ENCODE data around the gene MYO1F. TPM values are rescaled to one million over a fixed set of nuclear protein-coding genes. Genes with fewer than 3 reads are reported as not detected.
"Not testable (repeated sequence)": the region's sequence is repeated elsewhere in the genome, so short reads cannot be mapped to it uniquely, and the experiment has no call there.

The MYO1F gene
- total RNA-seq, 2 donors from 2014 or later, result 2.0 to 8.0 TPM

GRCh38 chr19:8515317-8515716 lies 61.9 kb downstream of the MYO1F start:
- Histone ChIP-seq H3K27me3 (no peaks in the 10 kb centered on the region), H3K4me1 (peaks cover 17% of the 10 kb centered on the region), H3K27ac (no peak overlapping the region), H3K36me3 (replicated peaks in 1 of 2; ENCODE audit: insufficient read depth in 1 of 2, low read depth in 2 of 2) (no peaks in the 10 kb centered on the region), H3K9me3 (no peaks in the 10 kb centered on the region), H3K4me3 (no peak overlapping the region)
- DNase-seq, result no peak
- WGBS, 2 donors, result 68 to 91% methylated on average over 11 of the region's 11 CpGs
- no peak for ATAC-seq
- TF ChIP-seq POLR2A (IDR thresholded peaks at IDR 0.05) (no peak), CTCF (IDR thresholded peaks at IDR 0.05) (no peak)
- intact Hi-C loops (cut with DNase I), result no loop called here

DNA sequence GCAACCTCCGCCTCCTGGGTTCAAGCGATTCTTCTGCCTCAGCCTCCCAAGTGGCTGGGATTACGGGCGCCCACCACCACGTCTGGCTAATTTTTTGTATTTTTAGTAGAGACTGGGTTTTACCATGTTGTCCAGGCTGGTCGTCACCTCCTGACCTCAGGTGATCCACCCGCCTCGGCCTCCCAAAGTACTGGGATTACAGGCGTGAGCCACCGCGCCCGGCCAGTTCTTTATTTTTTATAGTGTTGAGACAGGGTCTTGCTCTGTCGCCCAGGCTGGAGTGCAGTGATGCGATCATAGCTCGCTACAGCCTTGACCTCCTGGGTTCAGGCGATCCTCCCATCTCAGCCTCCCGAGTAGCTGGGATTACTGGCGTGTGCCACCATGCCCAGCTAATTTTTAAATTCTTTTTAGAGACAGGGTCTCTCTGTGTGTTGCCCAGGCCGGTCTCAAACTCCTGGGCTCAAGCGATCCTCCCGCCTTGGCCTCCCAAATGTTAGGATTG lies 62.7 kb downstream of the MYO1F start:
- H3K36me3 ChIP-seq (replicated peaks in 1 of 2; ENCODE audit: insufficient read depth in 1 of 2, low read depth in 2 of 2); DNase-seq; H3K27me3 ChIP-seq; H3K9me3 ChIP-seq; intact Hi-C loops (cut with DNase I); ATAC-seq: not testable (repeated sequence)
- H3K4me1 ChIP-seq, result peaks cover 17% of the 10 kb centered on the region
- H3K4me3 ChIP-seq, result peak overlapping the region in 1 of 2 donors; percentile 73
- WGBS, 2 donors, result 56 to 64% methylated on average over 9 to 21 of the region's 21 CpGs
- H3K27ac ChIP-seq, result peak overlapping the region; percentile 97 to 100 (median 100)

- Histone ChIP-seq H3K36me3 (replicated peaks in 1 of 2; ENCODE audit: insufficient read depth in 1 of 2, low read depth in 2 of 2) (no peaks in the 10 kb centered on the region), H3K4me1 (peaks cover 17% of the 10 kb centered on the region), H3K27ac (peak within 1 kb of the TSS; percentile 97 to 100 (median 100)), H3K27me3 (no peaks in the 10 kb centered on the region), H3K4me3 (peak within 1 kb of the TSS; percentile 73), H3K9me3 (no peaks in the 10 kb centered on the region)
- ATAC-seq, result peak; percentile 94
- TF ChIP-seq CTCF (IDR thresholded peaks at IDR 0.05) (peak in 1 of 7 experiments; percentile 15), POLR2A (IDR thresholded peaks at IDR 0.05) (peak; percentile 65 to 94 (median 89))
- WGBS, 2 donors, result 0 to 4% methylated on average over 16 to 69 of the region's 70 CpGs
- DNase-seq, result peak; percentile 97 to 98 (median 98)
- intact Hi-C loops (cut with DNase I), result no loop called here
These were observed 63.3 kb downstream of the MYO1F start, which contains the start of gene ZNF414 for GRCh38 chr19:8513687-8514504. Gene ZNF414 (minus strand): TSS chr19:8514167. CDS start chr19:8514046, 121 bp downstream.

DNA sequence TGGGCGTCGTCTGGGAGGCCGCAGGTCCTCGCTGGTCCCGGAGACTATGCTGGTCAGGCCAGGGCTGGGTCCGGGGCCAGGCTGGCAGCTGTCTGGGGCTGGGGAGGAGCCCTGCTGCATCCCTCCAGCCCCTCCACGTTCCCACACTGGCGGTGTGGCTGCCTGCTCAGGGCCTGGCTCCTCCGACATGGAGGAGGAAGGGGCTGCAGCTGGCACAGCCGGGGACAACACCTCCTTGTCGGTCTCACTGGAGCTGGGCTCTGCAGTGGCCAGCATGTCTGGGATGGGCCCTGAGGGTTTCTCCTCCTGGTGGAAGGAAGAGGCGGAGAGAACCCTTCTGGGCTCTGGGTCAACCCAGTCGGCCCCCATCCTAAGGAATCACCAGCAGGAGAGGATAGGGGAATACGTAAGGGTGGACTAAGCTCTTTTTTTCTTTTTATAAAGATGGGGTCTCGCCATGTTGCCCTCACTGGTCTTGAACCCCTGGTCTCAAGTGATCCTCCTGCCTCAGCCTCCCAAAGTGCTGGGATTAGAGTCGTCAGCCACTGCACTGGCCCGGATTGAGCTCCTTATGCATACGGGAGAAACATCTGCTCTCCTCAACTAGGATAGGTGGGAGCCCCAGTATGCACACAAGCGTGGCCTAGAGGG lies 64.1 kb downstream of the MYO1F start:
- H3K27ac ChIP-seq, result peak overlapping the region; percentile 97 to 100 (median 100)
- no peaks in the 10 kb centered on the region for H3K27me3 ChIP-seq
- no peak for TF ChIP-seq POLR2A (IDR thresholded peaks at IDR 0.05)
- no peak for TF ChIP-seq CTCF (IDR thresholded peaks at IDR 0.05)
- DNase-seq (no peak), ATAC-seq (no peak)
- H3K9me3 ChIP-seq, result no peaks in the 10 kb centered on the region
- no peaks in the 10 kb centered on the region for H3K36me3 ChIP-seq (replicated peaks in 1 of 2; ENCODE audit: insufficient read depth in 1 of 2, low read depth in 2 of 2)
- intact Hi-C loops (cut with DNase I), result no loop called here
- 58 to 76% methylated on average over 15 to 16 of the region's 19 CpGs for WGBS, 2 donors
- H3K4me1 ChIP-seq, result peaks cover 17% of the 10 kb centered on the region
- H3K4me3 ChIP-seq, result peak overlapping the region in 1 of 2 donors; percentile 73
